Ramos (cell line): Measurements from ENCODE around the gene APOL6.
"Not testable (repeated sequence)": the region's sequence is repeated elsewhere in the genome, so short reads cannot be mapped to it uniquely, and the experiment has no call there.

Experiments
- in situ Hi-C: fragments of 300-500 bp; cut with MboI; formaldehyde crosslinking; loops from one replicate; pipeline ENCODE4 v1.14.3; 2022; ENCODE audit warnings: low sequenced_read_pairs; ENCODE audit not compliant: unreplicated experiment

The APOL6 gene

DNA sequence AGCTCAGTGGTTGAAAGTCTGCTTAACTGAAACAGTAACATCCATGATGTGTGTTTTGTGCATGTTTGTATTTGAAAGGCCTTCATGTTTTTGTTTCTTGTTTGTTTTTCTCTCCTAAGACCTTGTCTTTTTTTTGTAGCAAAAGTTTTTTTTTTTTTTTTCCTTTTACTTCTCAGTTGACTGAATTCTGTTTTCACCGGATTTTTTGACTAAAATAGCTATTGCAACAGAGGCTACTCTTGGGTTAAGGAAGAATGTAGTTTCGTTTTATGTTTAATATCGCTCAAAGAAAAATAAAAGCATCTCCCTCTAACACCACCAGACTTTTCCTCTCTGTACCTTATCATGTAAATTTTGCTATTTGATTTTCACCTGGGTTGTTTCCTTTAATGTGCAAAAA lies 15.1 kb downstream of the APOL6 start:
- in situ Hi-C loops: no loop called here

DNA sequence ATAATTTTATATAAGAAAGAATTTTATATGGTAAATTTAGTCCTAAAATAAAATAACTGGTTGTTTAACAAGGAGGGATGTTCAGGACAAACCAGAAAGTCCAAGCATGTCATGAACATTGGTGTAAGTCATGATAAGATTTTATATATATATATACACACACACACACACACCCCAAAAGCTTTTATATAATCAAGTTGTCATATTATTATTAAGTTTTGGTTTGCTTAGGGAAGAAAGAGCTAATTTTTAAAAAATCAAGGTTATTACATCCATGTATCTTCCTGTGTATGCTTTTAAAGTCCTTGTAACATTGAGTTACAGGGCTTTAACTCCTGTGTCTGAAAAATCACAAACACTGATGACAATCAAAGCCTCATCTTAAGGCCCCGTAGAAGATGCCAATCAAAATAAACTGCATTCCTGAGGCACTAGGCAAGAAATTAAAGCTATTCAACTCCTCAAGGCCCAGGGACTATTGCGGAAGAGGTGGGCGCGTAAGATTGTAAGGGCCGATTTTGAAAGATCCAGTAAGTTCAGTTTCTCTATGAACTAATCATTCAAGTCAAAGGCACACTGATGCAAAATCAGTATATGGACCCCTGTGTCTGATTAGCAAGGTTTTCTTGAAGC lies 16.8 kb downstream of the APOL6 start:
- in situ Hi-C loops: no loop called here

DNA sequence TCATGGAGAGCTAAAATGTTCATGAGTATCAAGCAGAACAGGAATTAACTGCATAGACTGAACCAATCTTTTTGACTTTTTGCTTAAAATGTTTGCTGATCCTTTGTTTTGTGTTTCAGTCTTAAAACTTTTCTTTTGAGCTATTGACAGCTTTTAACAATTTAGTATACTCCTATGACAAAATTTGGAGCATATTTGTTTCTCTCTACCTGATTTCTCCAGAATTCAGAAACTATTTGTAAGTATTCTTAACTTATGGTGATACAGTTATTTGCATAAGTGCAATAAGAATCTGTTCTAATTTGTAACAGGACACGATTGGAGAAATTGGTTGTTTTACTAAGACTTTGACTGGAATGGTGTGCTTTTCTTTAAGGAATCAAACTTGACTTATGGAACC lies 18.5 kb downstream of the APOL6 start:
- in situ Hi-C loops: not testable (repeated sequence)

DNA sequence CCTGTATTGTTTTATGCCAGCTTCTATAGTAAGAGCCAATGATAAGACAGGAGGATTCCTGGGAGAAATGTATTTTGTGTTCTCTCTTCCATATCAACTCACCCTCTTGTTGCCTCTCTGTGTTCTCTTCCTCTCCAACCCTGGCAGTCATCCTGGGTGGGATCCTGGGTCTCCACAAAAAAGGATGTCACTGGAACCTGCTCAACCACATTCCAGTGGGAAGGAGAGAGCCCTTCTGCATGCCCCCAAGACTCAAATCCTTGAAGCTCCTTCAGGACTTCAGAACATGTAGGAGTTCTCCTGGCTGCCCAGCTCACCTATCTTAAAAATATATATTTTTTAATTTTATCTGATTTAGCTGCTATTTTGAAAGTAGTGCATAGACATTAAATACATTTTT lies 26.1 kb downstream of the APOL6 start:
- in situ Hi-C loops: no loop called here

DNA sequence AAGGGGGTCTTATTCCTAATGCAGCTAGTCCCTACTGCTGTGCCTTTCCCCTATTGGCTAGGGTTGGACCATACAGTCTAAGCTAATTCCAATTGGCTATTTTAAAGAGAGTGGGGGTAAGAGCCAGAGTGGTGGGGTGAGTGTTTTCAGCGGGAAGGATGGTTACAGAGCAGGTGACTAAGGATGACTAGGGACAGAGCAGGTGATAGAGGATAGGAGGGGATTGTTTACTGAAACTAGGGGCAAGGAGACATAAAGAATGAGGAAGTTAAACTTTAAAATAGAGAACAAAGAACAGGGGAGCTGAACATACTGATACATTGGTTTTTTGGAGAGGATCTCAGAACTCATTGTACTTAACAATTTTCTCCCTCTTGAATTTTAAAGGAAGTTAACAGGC lies 27.8 kb downstream of the APOL6 start:
- in situ Hi-C loops: not testable (repeated sequence)

- in situ Hi-C loops: no loop called here
Measured at GRCh38 chr22:35677460-35678187, 29.4 kb downstream of the APOL6 start.

GRCh38 chr22:35678836-35679235 lies 30.6 kb downstream of the APOL6 start:
- in situ Hi-C loops: no loop called here

- in situ Hi-C loops: not testable (repeated sequence)
Measured at GRCh38 chr22:35679492-35679891, 31.2 kb downstream of the APOL6 start.

- in situ Hi-C loops: loop anchor here (10.0 kb wide), 1 partner anchor 47 kb away; no protein-coding TSS in a partner anchor
Measured at GRCh38 chr22:35681454-35682052, 33.3 kb downstream of the APOL6 start.

DNA sequence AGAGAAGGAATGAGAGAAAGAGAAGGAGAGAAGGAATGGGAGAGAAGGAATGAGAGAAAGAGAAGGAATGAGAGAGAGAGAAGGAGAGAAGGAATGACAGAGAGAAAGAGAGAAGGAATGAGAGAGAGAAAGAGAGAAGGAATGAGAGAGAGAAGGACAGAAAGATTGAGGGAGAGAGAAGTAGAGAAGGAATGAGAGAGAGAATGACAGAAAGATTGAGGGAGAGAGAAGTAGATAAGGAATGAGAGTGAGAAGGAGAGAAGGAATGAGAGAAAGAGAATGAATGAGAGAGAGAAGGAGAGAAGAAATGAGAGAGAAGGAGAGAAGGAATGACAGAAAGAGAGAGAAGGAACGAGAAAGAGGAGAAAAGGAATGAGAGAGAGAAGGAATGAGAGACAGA lies 35.3 kb downstream of the APOL6 start:
- in situ Hi-C loops: loop anchor here (10.0 kb wide), 1 partner anchor 49 kb away; no protein-coding TSS in a partner anchor

- in situ Hi-C loops: loop anchor here (10.0 kb wide), 1 partner anchor 49 kb away; no protein-coding TSS in a partner anchor
Measured at GRCh38 chr22:35684270-35684700, 36.0 kb downstream of the APOL6 start.

DNA sequence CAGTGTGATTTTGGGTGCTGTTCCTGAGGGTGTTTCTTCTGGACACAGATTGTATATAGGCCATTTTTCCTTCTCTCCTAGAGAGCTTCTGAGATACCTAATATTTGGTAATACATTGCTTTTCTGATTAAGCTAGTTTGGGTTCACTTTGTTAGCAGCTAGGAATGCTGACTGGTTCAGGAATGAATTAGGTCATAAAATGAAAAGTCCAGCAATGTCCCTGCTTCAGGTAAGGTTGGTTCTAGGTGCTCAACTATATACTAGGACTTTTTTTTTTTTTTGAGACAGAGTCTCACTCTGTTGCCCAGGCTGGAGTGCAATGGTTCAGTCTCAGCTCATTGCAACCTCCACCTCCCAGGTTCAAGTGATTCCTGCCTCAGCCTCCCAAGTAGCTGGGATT lies 36.5 kb downstream of the APOL6 start:
- in situ Hi-C loops: loop anchor here (5.0 to 10.0 kb wide), 2 partner anchors 50 to 68 kb away; no protein-coding TSS in a partner anchor

DNA sequence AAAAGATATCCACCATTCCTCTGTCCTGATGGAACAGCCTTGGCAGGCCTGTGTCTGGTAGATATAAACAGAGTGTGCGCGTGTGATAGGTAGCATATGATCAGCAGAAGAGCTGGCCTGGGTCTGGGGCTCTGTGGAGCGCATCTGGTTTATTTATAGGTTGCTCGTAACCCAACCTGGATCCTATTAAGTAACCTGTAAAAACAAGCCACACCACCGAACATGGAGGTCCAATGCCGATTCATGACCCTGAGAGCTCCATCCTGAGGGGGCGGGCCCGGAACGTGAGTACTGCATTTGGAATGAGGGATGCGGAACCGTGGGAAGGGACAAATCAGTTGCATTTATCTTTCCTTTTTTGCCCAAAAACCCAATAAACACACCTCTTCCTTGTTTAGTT lies 37.5 kb downstream of the APOL6 start:
- in situ Hi-C loops: loop anchor here (5.0 to 10.0 kb wide), 2 partner anchors 51 to 67 kb away; no protein-coding TSS in a partner anchor

DNA sequence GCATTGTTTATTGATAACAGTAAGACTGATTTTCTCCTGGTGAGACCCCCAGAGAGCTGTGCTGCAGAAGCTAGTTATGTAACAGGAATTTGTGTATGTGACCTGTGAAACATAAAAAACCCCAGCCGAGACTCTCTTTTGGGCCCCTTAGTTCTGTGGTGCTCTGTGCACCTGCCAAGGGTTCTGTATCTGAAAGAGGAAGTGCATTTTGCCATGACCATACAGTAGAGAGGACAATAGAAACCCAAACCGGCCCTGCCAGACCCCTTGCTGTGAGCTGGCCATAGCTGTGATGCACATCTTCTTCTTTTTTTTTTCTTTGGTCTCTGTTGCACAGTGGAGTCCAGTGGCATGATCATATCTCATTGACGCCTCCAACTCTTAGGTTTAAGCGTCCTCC lies 38.1 kb downstream of the APOL6 start:
- in situ Hi-C loops: loop anchor here (5.0 to 10.0 kb wide), 2 partner anchors 51 to 66 kb away; no protein-coding TSS in a partner anchor

DNA sequence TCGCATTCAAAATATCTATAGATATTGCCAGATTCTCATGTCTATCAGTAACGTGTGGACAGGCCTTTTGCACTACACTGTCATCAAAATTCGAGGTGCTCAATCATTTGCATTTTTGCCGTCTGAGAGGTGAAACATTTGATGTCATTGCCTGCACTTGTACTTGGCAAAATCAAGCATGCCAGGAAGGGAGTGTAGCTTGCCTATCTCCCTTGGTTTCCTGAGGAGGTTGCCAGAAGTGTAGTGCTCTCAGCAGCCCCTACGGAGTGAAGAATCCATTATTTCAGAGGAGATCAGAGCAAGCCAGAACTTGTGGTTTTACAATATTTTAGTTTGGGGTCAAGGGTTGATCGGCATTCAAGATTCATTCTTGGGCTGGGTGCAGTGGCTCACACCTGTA lies 39.2 kb downstream of the APOL6 start:
- in situ Hi-C loops: loop anchor here (5.0 to 10.0 kb wide), 2 partner anchors 53 to 65 kb away; no protein-coding TSS in a partner anchor

DNA sequence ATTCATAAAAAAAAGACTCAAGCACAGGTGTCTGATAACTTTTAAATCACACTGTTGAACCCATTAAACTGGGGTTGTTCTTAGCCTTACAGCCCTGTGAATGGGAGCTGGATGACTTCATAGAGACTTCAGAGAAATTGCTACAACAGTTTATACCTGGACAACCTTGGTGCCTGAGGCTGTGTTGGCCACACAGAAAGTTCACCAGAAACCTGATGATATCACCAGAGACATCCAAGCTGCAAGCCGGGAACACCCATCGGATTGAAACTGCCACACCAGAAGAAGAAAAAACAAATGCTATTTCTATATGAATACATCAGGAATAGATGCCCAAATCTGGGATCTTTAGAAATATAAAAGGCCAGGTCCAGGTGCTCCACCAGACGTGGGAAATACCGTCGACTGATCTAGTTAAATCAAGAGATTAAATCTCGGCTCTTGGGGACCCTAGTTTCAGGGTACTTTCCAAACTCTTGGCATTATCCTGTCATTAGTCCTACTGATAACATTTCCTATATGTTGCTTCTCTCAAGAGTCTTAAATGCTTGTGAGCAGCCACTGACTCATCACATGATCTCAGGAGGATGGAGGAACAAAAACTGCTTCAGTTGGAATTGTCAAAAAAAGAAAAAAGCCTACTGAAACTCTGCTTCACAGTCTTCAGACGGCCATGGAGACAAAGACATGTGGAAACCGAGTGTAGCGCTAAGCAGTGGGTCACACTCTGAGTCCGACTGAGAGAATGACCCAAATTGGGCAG lies 40.8 kb downstream of the APOL6 start:
- in situ Hi-C loops: loop anchor here (5.0 to 10.0 kb wide), 2 partner anchors 54 to 63 kb away; no protein-coding TSS in a partner anchor

- in situ Hi-C loops: no loop called here
Measured at GRCh38 chr22:35690001-35690400, 41.8 kb downstream of the APOL6 start.

GRCh38 chr22:35695202-35695601 lies 47.0 kb downstream of the APOL6 start:
- in situ Hi-C loops: no loop called here

DNA sequence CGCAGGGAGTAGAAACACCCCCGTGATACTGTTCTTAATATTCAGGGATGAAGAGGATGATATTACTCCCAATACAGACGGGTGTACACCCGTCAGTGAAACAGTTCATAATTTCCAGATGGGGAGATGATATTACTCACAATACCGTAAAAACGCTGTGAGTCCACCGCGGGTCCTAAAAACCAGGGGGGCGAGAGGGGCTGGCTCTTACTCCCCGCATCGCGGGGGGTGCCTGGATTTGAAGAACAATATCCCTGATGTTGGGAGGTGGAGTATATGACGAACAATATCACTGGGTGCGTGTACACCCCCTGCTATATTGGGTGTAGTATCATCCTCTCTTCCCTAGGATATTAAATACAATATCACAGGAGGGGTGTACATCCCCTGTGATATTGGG lies 48.9 kb downstream of the APOL6 start:
- in situ Hi-C loops: no loop called here

- in situ Hi-C loops: not testable (repeated sequence)
Measured at GRCh38 chr22:35699852-35700251, 51.6 kb downstream of the APOL6 start.
